Heart left ventricle (tissue), 16 donors: ENCODE measurements around the gene CLDN4. TPM values are rescaled to one million over a fixed set of nuclear protein-coding genes. Genes with fewer than 3 reads are reported as not detected.

Source experiments
- ATAC-seq, 4 donors: fragments of 200-7000 bp; cut with Tn5 transposase; one replicate each; pipeline ENCODE4 v1.9.1; 2020 to 2022; ENCODE audit warnings: moderate library complexity in 4 of 4, mild to moderate bottlenecking in 3 of 4, moderate number of reproducible peaks in 1 of 4
- DNase-seq, 5 donors: peaks; one replicate each; pipeline ENCODE4 v3.0.0-alpha.2; 2020
- H3K27ac ChIP-seq, 12 donors: fragments of 200-600 bp; sonication (generic) in 4 of 12; one replicate each; pipeline versions ENCODE4 v1.5.0 to v1.8.0; 2016 to 2022; ENCODE audit warnings: mild to moderate bottlenecking in 2 of 12
- H3K27me3 ChIP-seq, 9 donors: fragments of 200-600 bp; sonication (generic) in 2 of 9; one replicate each; pipeline versions ENCODE4 v1.5.1 to v1.8.0; 2016 to 2022; ENCODE audit warnings: mild to moderate bottlenecking in 3 of 9
- H3K36me3 ChIP-seq, 9 donors: fragments of 200-600 bp; sonication (generic) in 2 of 9; one replicate each; pipeline versions ENCODE4 v1.5.0 to v1.8.0; 2018 to 2022; ENCODE audit warnings: mild to moderate bottlenecking in 2 of 9
- H3K4me1 ChIP-seq, 12 donors: fragments of 200-600 bp; sonication (generic) in 4 of 12; one replicate each; pipeline versions ENCODE4 v1.5.0 to v1.8.0; 2016 to 2022; ENCODE audit warnings: mild to moderate bottlenecking in 3 of 12
- H3K4me3 ChIP-seq, 12 donors: fragments of 200-600 bp; sonication (generic) in 4 of 12; one replicate each; pipeline versions ENCODE4 v1.5.0 to v1.8.0; 2017 to 2022; ENCODE audit warnings: mild to moderate bottlenecking in 9 of 12, moderate library complexity in 4 of 12
- H3K9me3 ChIP-seq, 12 donors: fragments of 200-600 bp; sonication (generic) in 4 of 12; one replicate each; pipeline versions ENCODE4 v1.5.0 to v1.8.0; 2016 to 2022; ENCODE audit warnings: mild to moderate bottlenecking in 1 of 12
- CTCF ChIP-seq, 12 donors: fragments of 200-600 bp; sonication (generic) in 4 of 12; IDR thresholded peaks; one replicate each; pipeline versions ENCODE4 v1.5.0 to v1.8.0; 2018 to 2022; ENCODE audit warnings: antibody characterized with exemption in 12 of 12, mild to moderate bottlenecking in 5 of 12
- POLR2A ChIP-seq, 2 donors: fragments of 450-650 bp; IDR thresholded peaks; one replicate each; pipeline ENCODE4 v1.6.1; 2017; ENCODE audit warnings: antibody characterized with exemption in 2 of 2, mild to moderate bottlenecking in 2 of 2, moderate library complexity in 2 of 2
- WGBS, 4 donors: extraction: QIAGEN DNeasy Blood & Tissue Kit in 2 of 4; methylation state at CpG; one replicate each; pipeline versions ENCODE4 v1.1.5 to v1.1.7; 2013 to 2018; 5-methylcytosine and 5-hydroxymethylcytosine counted together
- intact Hi-C, 10 donors: fragments of 100-400 bp; cut with DNase I; formaldehyde crosslinking; loops; one replicate each; pipeline versions ENCODE4 v1.11.1 to v1.14.2; 2022
- polyA plus RNA-seq, 2 donors: library from polyadenylated mRNA; stranded (reverse); fragments of 200-250 nt; gene quantifications; one replicate each; pipeline ENCODE4 v1.2.3, GENCODE V29; 2013
- total RNA-seq, 9 donors: library from RNA; depleted of rRNA in 2 of 9; stranded (reverse); fragments of >200 nt in 2 of 9; fragmentation: NEBNext Ultra II Directional in 3 of 9; extraction: Animal tissue kit (Norgen Biotek cat#: 25700) in 3 of 9; gene quantifications; one replicate each; pipeline versions ENCODE4 v1.1.0 to v1.2.4, GENCODE V29; 2016 to 2023
- donor health status: ischemic (EF 13 %, LVEDD 7.1; RV severe dilation, severe dysfunction).
- donor health status: healthy with polysubstance abuse.
- donor health status: DM: no; HTN: yes; CAD: no.
- donor health status: DM: no; HTN: no; CAD: no.
- donor health status: ischemic (EF 25% LVEDD 6.9; RV normal size, moderate dysfunction).
- donor health status: ischemic (EF 25% LVEDD 5.7; RV mildly dilated, moderate dysfunction).
- donor health status: healthy.
- donor health status: DM: yes; HTN: yes; CAD: no.
- donor health status: ischemic (EF 35%, LVEDD 5.7; RV mildly dilated, moderate dysfunction).
- donor health status: nonischemic (EF 11% LVEDD 7.7; RV severe dilation, severe dysfunction).
- donor health status: DM: yes; HTN: yes; CAD: no.
- donor health status: PGD.
- donor health status: ischemic (EF 29% LVEDD 5.4; RV normal size, mild dysfunction).
- donor health status: nonischemic (EF 23%, LVEDD 6.1; RV moderate dilation, normal function).

The CLDN4 gene
- total and polyA plus RNA-seq, 11 donors = 0.11 to 0.12 TPM; not detected in 9

- no peaks in the 10 kb centered on the region for H3K27me3 ChIP-seq
- no peaks in the 10 kb centered on the region for H3K9me3 ChIP-seq
- 64 to 67% (median 65%) methylated on average over 20 to 24 of the region's 24 CpGs for WGBS, 4 donors
- TF ChIP-seq POLR2A (IDR thresholded peaks at IDR 0.05) = no peak
- no peak for TF ChIP-seq CTCF (IDR thresholded peaks at IDR 0.05)
- H3K36me3 ChIP-seq = no peaks in the 10 kb centered on the region
- ATAC-seq (peak in 1 of 4 donors; percentile 9), DNase-seq (no peak)
- H3K4me1 ChIP-seq = peaks cover 0 to 33% (median 15%) of the 10 kb centered on the region in 12 donors
- intact Hi-C loops = loop anchor here in 9 of 10 donors (5.0 to 10.0 kb wide), 9 partner anchors 106 to 536 kb away; partner anchors contain the start of gene ELN (in 3 of the 9)
- peak overlapping the region in 1 of 12 donors; percentile 24 for H3K27ac ChIP-seq
- H3K4me3 ChIP-seq = no peak overlapping the region
Measured at GRCh38 chr7:73869011-73869798, 38.4 kb downstream of the CLDN4 start.

GRCh38 chr7:73870041-73870492 lies 39.3 kb downstream of the CLDN4 start:
- intact Hi-C loops = no loop called here
- Histone ChIP-seq H3K36me3 (no peaks in the 10 kb centered on the region), H3K4me1 (peaks cover 0 to 33% (median 15%) of the 10 kb centered on the region in 12 donors), H3K27ac (peak overlapping the region in 1 of 12 donors; percentile 22), H3K9me3 (no peaks in the 10 kb centered on the region), H3K4me3 (no peak overlapping the region), H3K27me3 (no peaks in the 10 kb centered on the region)
- WGBS, 4 donors = 50 to 59% (median 52%) methylated on average over 12 to 15 of the region's 15 CpGs
- peak in 2 of 5 donors; percentile 46 to 57 for DNase-seq
- peak in 2 of 4 donors; percentile 3 to 6 for ATAC-seq
- TF ChIP-seq CTCF (IDR thresholded peaks at IDR 0.05) (no peak), POLR2A (IDR thresholded peaks at IDR 0.05) (no peak)

GRCh38 chr7:73871163-73872011 lies 40.6 kb downstream of the CLDN4 start:
- no peaks in the 10 kb centered on the region for H3K9me3 ChIP-seq
- no peaks in the 10 kb centered on the region for H3K27me3 ChIP-seq
- intact Hi-C loops = no loop called here
- WGBS, 4 donors = 69 to 83% (median 77%) methylated on average over 19 to 20 of the region's 20 CpGs
- H3K27ac ChIP-seq = peak overlapping the region in 1 of 12 donors; percentile 9
- TF ChIP-seq POLR2A (IDR thresholded peaks at IDR 0.05) = no peak
- no peak for TF ChIP-seq CTCF (IDR thresholded peaks at IDR 0.05)
- peak in 3 of 5 donors; percentile 50 to 76 (median 73) for DNase-seq
- no peaks in the 10 kb centered on the region for H3K36me3 ChIP-seq
- H3K4me3 ChIP-seq = no peak overlapping the region
- peak in 3 of 4 donors; percentile 36 to 77 (median 38) for ATAC-seq
- peaks cover 0 to 33% (median 15%) of the 10 kb centered on the region in 12 donors for H3K4me1 ChIP-seq
